ENCODE results near the gene SOBP.
A peak's percentile ranks its signal among the peaks of the same experiment; 100 is the strongest.

The SOBP gene

DNA sequence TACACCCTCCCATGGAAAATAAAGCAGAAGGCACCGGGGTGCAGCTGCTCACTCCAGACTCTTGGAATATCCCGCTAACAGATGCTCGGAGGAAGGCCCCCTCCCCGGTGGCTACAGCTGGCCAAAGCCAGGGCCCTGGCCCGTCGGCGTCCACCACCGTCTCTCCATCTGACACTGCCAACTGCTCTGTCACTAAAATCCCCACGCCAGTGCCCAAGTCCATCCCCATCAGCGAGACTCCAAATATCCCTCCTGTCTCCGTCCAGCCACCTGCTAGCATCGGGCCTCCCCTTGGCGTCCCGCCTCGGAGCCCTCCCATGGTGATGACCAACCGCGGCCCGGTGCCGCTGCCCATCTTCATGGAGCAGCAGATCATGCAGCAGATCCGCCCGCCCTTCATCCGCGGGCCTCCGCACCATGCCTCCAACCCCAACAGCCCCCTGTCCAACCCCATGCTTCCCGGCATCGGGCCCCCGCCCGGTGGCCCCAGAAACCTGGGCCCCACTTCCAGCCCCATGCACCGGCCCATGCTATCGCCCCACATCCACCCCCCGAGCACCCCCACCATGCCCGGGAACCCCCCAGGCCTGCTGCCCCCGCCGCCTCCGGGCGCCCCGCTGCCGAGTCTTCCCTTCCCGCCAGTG, 143.9 kb downstream of the SOBP start:
- FAIRE-seq, result no peak
- DNase-seq (ENCODE audit: insufficient read length, low spot score), result no peak

DNA sequence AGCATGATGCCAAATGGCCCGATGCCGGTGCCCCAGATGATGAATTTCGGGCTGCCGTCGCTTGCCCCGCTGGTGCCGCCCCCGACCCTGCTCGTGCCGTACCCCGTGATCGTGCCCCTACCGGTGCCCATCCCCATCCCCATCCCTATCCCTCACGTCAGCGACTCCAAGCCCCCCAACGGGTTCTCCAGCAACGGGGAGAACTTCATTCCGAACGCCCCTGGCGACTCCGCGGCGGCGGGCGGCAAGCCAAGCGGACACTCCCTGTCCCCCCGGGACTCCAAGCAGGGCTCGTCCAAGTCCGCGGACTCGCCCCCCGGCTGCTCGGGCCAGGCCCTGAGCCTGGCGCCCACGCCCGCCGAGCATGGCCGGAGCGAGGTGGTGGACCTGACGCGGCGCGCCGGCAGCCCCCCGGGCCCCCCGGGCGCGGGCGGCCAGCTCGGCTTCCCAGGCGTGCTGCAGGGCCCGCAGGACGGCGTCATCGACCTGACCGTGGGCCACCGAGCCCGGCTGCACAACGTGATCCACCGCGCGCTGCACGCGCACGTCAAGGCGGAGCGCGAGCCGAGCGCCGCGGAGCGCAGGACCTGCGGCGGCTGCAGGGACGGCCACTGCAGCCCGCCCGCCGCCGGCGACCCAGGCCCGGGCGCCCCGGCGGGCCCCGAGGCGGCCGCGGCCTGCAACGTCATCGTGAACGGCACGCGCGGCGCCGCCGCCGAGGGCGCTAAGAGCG, 144.6 kb downstream of the SOBP start:
- DNase-seq (ENCODE audit: insufficient read length, low spot score) (no peak), FAIRE-seq (no peak)

DNA sequence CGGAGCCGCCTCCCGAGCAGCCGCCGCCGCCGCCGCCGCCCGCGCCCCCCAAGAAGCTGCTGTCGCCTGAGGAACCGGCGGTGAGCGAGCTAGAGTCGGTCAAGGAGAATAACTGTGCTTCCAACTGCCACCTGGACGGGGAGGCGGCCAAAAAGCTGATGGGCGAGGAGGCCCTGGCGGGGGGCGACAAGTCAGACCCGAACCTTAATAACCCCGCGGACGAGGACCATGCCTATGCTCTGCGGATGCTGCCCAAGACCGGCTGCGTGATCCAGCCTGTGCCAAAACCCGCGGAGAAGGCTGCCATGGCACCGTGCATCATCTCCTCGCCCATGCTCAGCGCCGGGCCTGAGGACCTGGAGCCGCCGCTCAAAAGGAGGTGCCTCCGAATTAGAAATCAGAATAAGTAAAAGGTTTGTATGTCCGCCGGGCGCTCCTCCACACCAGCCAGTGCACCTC, 145.2 kb downstream of the SOBP start:
- FAIRE-seq (no peak), DNase-seq (ENCODE audit: insufficient read length, low spot score) (no peak)

DNA sequence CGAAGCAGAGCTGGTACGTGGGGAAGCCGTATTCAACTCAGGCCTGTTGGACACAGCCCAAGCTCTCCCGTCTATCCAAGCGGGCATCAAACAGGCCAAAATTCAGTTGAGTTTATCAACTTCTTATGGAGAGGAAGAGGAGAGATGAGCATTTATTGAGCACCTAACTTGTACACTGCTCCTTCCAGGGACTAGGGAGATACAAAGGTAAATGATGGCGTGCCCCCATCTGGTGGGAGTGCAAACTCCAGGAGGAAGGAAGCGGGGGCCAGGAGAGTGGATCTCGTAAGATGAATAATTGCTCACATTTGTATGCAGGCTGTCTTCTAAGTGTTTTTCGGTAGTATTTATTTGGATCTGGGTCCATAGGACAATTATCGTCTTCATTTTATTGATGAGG, 146.6 kb downstream of the SOBP start:
- FAIRE-seq (no peak), DNase-seq (ENCODE audit: insufficient read length, low spot score) (no peak)

DNA sequence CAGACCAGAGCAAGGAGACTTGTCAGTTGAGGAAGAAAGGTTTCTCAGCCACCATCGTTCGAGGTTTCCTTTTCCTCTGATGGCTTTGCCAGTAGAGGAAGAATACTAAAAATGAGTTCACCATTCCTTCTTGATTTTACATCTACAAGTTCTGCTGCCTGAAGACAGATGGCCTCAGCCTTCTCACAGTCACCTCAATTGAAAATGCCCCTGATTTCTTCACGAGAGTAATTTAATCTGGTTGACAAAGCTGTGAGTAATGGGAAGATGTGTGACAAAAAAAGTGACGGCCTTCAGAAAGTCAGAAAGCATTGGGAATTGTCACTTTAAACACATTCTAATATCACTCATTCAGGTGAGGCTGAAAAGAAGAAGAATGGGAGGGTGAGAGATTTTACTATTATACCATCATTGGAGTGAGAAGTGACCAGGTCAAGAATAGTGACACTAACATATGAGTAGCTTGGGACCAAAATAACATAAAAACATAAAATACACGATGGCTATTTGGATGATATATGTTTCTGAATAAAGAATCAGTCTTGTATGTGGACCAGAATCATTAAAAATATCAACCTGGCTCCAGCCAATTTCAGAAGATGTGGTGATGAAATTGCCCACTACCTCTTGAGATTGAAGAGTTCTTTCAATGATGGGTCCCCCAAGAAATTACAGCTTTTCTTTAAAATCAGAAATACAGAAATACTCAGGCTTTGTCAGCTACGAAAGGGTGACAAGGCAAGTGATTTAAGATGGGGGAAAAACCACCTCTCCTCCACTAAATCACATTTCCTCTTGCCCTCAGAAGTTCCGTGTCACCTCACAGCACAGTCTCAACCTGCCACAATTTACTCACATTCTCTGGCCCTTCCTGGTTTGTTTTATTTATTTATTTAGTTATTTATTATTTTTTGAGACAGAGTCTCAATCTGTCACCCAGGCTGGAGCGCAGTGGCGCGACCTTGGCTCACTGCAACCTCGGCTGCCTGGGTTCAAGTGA, 147.7 kb downstream of the SOBP start:
- DNase-seq (ENCODE audit: insufficient read length, low spot score), result no peak
- FAIRE-seq, result no peak

DNA sequence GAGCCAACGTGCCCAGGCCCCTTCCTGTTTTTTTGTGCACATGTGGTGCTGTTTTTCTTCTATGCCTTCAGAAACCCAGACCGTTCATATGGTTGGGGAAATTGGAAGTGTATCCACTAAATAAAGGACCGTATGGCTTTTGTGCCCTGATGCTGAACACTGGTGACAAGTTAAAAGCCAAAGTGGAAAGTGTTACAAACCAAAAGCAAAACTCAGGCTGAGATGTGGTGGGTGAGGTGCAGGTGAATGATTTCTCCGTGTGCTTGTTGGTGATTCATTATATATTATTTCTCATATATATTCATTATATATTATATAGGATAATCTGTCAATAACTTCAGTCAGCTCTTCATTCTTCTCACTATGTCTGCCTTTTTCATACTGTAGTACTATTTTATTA, 148.6 kb downstream of the SOBP start:
- DNase-seq (ENCODE audit: insufficient read length, low spot score) (no peak), FAIRE-seq (no peak)

DNA sequence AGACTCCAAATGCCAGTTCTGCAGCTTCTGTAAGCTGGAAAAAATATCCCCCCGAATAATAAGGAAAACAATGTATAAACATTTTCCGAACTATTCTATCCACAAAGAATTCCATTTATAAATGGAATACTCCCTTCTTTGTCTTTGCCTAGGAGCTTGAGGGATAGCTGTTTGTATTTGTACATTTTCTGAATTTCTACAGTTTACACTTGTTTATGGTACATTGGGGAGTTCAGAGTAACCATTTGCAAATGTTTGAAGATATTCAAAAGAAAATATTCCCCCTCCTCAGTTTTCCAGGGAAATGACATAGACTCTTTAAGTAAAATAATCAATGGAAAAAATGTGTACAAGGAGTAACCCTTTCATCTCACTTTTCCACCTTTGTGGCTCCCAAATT, 149.6 kb downstream of the SOBP start:
- DNase-seq (ENCODE audit: insufficient read length, low spot score) (no peak), FAIRE-seq (no peak)

DNA sequence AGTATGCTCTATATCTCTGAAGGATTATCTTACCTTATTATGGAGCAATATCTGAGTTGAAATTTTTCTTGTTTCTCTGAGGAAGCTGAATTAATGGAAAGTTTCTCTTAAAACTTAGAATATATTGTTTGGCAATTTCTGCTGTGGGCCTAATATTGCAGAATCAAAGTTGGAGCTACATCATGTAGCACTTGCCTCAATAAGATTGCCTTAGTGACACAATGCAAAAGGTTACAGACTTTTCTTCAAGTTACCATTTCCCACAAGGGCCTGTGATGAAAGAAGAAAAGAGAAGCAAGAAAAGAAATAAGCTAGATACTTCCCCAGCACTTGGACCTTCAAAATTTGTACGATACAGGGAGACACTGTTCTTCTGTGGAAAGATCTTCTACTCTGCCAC, 151.2 kb downstream of the SOBP start:
- FAIRE-seq, result no peak

DNA sequence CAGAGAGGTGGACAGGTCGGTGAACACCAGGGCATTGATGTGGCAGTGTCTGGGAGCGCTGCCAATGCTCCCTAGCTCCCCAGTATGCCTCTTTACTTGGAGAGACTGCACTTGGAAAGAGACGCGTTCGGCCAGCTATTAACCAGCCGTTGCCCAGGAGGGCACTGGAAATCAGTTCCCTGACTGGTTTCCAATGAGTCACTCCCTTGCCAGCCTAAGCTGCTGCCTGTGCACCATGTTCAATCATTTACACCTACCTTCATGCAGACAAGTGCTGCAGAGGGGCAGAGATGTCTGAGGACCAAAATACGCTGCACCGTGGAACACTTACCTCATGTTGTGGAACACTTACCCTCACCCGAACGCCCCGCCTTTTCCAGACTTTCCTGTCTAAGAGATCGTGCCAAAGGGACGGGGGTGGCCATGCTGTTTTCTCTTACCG, 151.6 kb downstream of the SOBP start:
- no peak for DNase-seq (ENCODE audit: insufficient read length, low spot score)
- no peak for FAIRE-seq

More for the DNA sequence above, 151.2 kb downstream of the SOBP start:
- DNase-seq (ENCODE audit: insufficient read length, low spot score), result no peak

DNA sequence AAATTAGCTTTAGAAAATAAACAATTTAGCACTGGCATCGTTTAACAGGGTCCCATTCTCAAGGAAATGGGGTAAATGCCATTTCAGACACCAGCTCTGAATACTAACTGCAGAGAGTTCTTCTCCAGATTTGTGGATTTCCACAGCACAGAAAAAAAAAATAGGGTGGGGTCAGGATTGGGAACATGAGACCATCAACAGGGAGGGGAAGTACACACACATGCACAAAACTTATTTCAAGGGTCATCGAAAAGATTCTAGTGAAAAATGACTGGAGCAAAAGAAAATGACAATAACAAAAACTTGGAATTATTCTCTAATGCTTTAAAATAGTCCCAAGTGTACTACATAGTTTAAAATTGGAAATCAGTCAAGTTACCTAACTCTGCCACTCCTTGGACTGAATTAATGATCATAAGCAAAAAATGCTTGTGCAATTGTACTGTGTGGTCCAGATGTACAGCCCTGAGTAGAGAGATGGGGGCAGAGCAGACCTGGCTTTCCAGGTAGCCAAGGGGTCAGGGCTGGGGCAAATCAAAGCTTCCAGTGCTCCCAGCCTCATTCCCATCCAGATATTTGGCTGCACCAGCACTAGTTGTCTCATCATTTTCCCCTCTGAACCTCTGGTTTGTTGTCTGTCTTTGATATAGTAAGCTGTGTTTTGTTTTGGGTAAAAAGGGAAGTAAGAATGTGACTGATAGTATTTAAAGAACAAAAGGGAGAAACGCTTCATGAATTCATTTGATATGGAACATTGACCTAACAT, 152.4 kb downstream of the SOBP start:
- DNase-seq (ENCODE audit: insufficient read length, low spot score) (no peak), FAIRE-seq (peak; percentile 59)

DNA sequence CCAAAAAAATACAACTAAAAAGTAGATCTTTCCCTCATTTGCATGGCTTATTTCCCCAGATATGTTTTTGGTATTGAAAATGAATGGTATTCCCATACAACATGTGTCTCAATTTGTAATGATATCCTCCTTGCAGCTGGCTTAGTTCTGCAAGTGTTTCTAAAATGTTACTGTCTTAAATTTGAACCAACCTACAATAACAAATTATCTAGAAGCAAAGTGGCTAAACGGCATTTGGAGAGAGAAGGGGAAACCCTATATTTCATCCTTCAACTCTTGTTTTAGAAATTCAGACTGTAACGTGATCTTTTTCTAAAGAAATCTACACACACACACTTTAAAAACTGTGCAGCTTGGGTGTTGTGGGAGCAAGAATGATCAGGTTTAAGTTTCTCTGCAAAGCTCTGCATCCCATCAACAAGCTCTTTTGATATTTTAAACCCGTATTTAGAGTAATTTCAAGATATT, 153.0 kb downstream of the SOBP start:
- DNase-seq (ENCODE audit: insufficient read length, low spot score) (no peak), FAIRE-seq (no peak)

DNA sequence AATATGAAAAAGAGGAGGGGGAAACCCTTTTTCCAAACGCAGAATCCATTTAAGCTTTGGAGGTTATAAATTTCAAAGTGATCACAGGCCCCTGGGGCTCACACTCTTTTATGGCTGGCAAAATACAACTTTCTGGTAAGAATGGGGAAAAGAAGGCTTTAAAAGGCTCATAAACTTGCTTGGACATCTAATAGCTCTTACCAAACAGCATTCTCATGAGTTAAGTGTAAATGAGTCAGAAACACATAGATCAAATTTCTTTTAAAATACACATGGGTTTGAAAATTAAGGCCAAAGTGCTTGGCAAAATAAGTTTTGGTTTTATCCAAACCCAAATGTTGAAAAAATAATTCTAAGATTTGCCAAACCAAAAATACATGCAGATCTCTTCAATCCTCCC, 154.6 kb downstream of the SOBP start:
- no peak for DNase-seq (ENCODE audit: insufficient read length, low spot score)
- no peak for FAIRE-seq

DNA sequence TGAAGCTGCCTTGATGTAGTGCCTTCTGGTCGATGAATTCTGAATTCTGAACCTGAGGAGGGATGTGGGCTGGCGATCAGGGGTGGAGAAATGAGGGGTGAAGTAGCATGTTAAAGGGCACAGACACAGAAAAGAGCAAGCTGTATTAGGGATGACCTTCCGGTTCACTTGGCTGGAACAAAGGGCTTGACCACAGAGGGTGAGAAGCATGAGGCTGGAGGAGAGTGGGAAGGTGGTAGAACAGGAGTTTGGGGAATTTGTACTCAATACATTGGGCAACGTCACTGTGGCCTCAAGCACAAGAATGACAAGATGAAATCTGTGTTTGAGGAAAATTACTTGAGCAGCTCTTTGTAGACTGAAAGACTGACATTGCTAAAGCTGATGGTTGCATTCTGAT, 155.8 kb downstream of the SOBP start:
- DNase-seq (ENCODE audit: insufficient read length, low spot score) (no peak), FAIRE-seq (no peak)

DNA sequence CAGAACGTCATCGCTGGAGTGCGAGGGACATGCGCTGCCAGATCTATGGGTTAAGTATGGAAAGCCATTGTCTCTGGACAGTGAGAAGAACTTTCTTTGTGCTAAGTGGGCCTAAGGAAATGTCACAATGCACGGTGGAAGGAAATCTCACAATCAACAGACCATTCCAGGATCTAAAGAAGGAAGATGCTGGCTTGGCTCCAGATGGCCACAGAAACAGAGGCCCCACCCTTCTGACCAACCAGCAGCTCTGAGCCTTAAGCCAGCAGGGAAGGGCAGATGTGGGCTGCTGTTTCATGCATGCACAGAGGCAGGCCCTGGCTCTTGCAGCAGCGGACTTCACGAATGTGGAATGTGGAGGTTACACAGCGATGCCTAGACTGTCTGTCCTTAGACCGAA, 156.3 kb downstream of the SOBP start:
- no peak for DNase-seq (ENCODE audit: insufficient read length, low spot score)
- FAIRE-seq, result no peak

DNA sequence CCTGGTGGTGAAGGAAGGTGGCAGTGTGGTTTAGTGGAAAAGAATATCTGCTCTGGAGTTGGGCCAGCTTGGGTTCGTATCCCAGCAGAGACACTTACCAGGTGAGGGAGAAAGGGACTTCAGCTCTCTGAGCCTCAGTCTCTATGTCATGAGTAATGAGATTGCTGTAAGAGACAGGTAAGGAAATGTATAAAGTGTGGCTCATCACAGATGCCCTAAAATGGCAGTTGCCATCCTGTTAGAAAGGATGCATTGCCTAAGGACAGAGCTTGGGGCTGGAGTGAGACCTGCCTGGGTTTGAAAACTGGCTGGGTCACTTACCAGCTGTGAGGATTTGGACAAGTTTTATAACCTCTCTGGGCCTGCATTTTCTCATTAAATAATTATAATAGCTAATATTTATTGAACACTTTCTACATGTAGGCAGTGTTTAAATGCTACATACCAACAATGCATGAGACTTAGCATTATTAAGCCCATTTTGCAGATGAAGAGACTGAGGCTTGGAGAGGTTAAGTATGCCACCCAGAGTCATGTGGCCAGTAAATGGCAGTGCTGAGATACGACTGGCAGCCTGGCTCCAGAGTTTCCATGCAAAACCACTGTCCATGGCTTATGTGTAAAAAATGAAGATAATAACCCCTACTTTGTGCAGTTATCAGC, 157.0 kb downstream of the SOBP start:
- no peak for DNase-seq (ENCODE audit: insufficient read length, low spot score)
- FAIRE-seq, result no peak

DNA sequence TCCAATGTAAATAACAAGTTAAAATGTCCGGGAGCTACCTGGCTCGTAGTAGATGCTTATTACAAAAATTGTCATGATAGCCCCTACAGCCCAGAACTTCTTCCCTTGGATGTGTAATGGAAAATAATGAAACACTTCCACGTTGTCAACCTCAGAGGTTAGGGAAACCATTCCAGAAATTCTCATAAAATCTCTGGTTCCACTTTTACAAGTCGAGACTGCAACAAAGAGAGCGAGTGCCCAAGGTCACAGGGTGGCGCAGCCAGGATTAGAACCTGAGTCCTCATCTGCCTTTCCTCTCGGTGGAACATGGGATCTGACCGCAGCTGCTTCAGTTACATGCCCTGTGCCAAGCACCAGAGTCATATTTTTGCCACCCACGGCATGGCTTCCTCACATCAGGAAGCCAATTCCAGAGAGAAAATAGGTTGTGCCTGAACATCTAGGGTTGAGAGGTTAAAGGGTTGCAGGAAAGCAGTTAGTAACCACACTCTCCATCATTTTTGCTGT, 157.6 kb downstream of the SOBP start:
- no peak for FAIRE-seq

DNA sequence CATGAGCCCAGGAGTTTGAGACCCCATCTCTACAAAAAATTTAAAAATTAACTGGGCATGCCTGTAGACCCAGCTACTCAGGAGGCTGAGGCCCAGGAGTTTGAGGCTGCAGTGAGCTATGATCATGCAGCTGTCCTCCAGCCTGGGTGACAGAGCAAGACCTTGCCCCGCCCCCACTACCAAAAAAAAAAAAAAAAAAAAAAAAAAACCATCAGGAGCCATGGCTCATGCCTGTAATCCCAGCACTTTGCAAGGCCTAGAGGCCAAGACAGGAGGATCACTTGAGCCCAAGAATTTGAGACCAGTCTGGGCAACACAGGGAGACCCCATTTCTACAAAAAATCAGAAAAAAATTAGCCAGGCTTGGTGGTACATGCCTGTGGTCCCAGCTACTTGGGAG, 159.1 kb downstream of the SOBP start:
- DNase-seq (ENCODE audit: insufficient read length, low spot score) (no peak), FAIRE-seq (no peak)

More for the DNA sequence above, 157.6 kb downstream of the SOBP start:
- DNase-seq (ENCODE audit: insufficient read length, low spot score), result no peak

DNA sequence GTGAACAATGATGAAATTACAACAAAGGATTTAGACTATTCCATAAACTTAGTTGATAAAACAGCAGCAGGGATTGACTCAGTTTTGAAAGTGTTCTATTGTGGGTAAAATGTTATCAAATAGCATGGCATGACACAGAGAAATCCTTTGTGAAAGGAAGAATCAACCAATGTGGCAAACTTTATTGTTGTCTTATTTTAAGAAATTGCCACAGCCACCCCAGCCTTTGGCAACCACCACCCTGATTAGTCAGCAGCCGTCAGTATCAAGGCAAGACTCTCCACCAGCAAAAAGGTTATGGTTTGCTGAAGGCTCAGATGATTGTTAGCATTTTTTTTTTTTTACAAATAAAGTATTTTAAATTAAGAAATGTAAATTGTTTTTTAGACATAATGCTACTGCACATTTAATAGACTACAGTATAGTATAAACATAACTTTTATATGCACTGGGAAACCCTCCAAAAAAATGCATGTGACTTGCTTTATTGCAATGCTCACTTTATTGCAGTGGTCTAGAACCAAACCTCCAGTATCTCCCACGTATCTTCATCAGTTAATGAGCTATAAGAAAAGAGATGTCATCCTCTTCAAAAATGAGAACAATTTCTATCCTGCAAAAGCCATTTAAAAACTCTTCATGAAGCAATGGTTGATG, 162.7 kb downstream of the SOBP start:
- DNase-seq (ENCODE audit: insufficient read length, low spot score), result no peak

DNA sequence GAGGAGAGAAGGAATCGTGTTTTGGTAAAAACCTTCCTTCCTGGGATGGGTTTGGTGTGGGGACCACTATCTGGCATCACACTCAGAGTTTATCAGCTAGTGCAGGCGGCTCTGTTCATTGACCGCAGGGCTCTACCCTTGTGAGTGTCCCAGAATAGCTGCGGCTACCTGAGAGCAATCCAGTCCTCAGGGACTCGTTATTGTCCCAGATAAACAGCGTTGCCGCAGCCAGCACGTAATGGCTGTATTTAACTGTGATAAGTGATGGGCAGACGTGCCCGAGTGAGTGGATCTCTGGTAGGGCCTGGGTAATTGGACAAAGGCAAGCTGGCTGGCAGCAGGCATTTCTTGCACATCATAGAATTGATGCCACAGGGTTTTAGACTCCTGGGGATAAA, 163.3 kb downstream of the SOBP start:
- FAIRE-seq (no peak), DNase-seq (ENCODE audit: insufficient read length, low spot score) (no peak)

More for the DNA sequence above, 162.7 kb downstream of the SOBP start:
- FAIRE-seq, result no peak

Data from GM19239 (cell line).